Keratinocyte (primary cell): ENCODE data around the gene GRK4.

ENCODE experiments used
- EZH2 ChIP-seq: IDR thresholded peaks from one replicate; pipeline ENCODE4 v1.6.1; 2012; ENCODE audit warnings: inconsistent platforms, mild to moderate bottlenecking, low read length, moderate library complexity
- TF ChIP-seq, protein P1 (sequence below), 3 experiments: IDR thresholded peaks in 1 of 3; conservative IDR thresholded peaks in 1 of 3; optimal IDR thresholded peaks in 1 of 3; 2 replicates in 2 of 3; 3 replicates in 1 of 3; pipeline versions ENCODE3 to v1.5.1; 2011; ENCODE audit warnings: low read length in 3 of 3, mild to moderate bottlenecking in 3 of 3, moderate library complexity in 2 of 3, control low read depth in 1 of 3, inconsistent platforms in 1 of 3; ENCODE audit not compliant: insufficient read depth in 2 of 3; ENCODE audit errors: extremely low read depth in 1 of 3

DNA sequence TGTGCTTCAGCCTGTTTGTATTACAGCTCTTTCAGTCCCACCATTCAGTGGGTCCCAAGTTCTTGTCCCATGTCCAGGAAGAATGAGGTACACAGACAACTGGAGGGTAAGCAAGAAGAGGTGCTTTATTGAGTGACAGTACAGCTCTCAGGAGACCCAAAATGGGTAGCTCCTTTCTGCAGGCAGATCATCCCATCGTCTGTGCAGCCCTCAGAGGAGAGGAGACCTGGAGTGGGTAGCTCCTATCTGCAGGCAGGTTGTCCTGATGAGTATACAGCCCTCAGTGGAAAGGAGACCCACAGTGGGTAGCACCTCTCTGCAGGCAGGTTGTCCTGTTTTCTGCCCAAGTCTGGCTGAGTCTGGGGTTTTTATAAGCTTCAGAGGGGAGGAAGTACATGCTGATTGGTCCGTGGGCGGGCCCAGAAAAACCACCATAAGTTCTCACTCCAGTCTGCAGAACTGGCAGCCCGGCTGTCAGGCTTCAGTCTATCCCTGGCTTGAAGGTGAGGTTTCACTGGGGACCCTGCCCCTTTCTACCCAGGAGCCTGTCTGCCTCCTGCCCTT, 18.0 kb downstream of the GRK4 start:
- TF ChIP-seq EZH2: no peak
- TF ChIP-seq, protein P1, sequence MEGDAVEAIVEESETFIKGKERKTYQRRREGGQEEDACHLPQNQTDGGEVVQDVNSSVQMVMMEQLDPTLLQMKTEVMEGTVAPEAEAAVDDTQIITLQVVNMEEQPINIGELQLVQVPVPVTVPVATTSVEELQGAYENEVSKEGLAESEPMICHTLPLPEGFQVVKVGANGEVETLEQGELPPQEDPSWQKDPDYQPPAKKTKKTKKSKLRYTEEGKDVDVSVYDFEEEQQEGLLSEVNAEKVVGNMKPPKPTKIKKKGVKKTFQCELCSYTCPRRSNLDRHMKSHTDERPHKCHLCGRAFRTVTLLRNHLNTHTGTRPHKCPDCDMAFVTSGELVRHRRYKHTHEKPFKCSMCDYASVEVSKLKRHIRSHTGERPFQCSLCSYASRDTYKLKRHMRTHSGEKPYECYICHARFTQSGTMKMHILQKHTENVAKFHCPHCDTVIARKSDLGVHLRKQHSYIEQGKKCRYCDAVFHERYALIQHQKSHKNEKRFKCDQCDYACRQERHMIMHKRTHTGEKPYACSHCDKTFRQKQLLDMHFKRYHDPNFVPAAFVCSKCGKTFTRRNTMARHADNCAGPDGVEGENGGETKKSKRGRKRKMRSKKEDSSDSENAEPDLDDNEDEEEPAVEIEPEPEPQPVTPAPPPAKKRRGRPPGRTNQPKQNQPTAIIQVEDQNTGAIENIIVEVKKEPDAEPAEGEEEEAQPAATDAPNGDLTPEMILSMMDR (optimal IDR thresholded peaks at IDR 0.05 in 1 of 3, IDR thresholded peaks at IDR 0.05 in 1 of 3, conservative IDR thresholded peaks at IDR 0.05 in 1 of 3; ENCODE audit: extremely low read depth in 1 of 3, insufficient read depth in 2 of 3, low read length in 3 of 3): no peak
